HepG2 (cell line): ENCODE results near the gene KAT2A. TPM values are rescaled to one million over a fixed set of nuclear protein-coding genes. Genes with fewer than 3 reads are reported as not detected.
A peak's percentile ranks its signal among the peaks of the same experiment; 100 is the strongest.

Experiments
- ASH2L ChIP-seq: fragments of 300-600, 200-600 bp; sonication (generic); IDR thresholded peaks from 2 replicates; pipeline ENCODE4 v1.7.0; 2017; ENCODE audit warnings: low read depth, mild to moderate bottlenecking, moderate library complexity, mixed read lengths, low read length; ENCODE audit not compliant: insufficient read length
- DPF2 ChIP-seq: sonication (generic); formaldehyde crosslinking; IDR thresholded peaks from 2 replicates; pipeline ENCODE4 v1.4.0; 2020; ENCODE audit warnings: mild to moderate bottlenecking, low read depth, missing genetic modification reagents, borderline replicate concordance
- ETV6 ChIP-seq: sonication (generic); formaldehyde crosslinking; conservative IDR thresholded peaks from 2 replicates; pipeline ENCODE4 v1.4.0; 2020; ENCODE audit warnings: missing genetic modification reagents
- HMG20A ChIP-seq: IDR thresholded peaks from 2 replicates; pipeline ENCODE4 v1.6.1; 2016; ENCODE audit warnings: borderline replicate concordance
- HNRNPK ChIP-seq: fragments of 200-400 bp; formaldehyde crosslinking; IDR thresholded peaks from 2 replicates; pipeline ENCODE4 v1.6.1; 2018; ENCODE audit warnings: low read length, low read depth, moderate library complexity, mild to moderate bottlenecking; ENCODE audit not compliant: poor library complexity, severe bottlenecking
- HOXA5 ChIP-seq: sonication (generic); formaldehyde crosslinking; IDR thresholded peaks from 2 replicates; pipeline ENCODE4 v1.4.0; 2020; ENCODE audit warnings: missing genetic modification reagents
- IRF1 ChIP-seq: sonication (generic); formaldehyde crosslinking; IDR thresholded peaks from 2 replicates; pipeline ENCODE4 v1.4.0; 2020; ENCODE audit warnings: low read depth, mild to moderate bottlenecking, missing genetic modification reagents
- JUN ChIP-seq: sonication (generic); formaldehyde crosslinking; IDR thresholded peaks from 2 replicates; pipeline ENCODE4 v1.4.0; 2020; ENCODE audit warnings: mild to moderate bottlenecking, missing genetic modification reagents
- MLLT10 ChIP-seq: sonication (generic); formaldehyde crosslinking; IDR thresholded peaks from 2 replicates; pipeline ENCODE4 v1.4.0; 2020; ENCODE audit warnings: missing genetic modification reagents
- PAF1 ChIP-seq: IDR thresholded peaks from 2 replicates; pipeline ENCODE4 v1.6.1; 2016; ENCODE audit warnings: missing genetic modification reagents, missing compliant biosample characterization
- POGK ChIP-seq: sonication (generic); formaldehyde crosslinking; conservative IDR thresholded peaks from 2 replicates; pipeline ENCODE4 v1.8.0; 2022; ENCODE audit warnings: mild to moderate bottlenecking, moderate library complexity, missing genetic modification reagents
- SOX6 ChIP-seq, 2 experiments: fragments of 450-650 bp in 1 of 2; sonication (generic) in 1 of 2; formaldehyde crosslinking in 1 of 2; IDR thresholded peaks; 2 replicates each; pipeline versions ENCODE4 v1.4.0 to v1.6.1; 2017 to 2020; ENCODE audit warnings: antibody characterized with exemption in 1 of 2, mild to moderate bottlenecking in 1 of 2, missing genetic modification reagents in 1 of 2
- ZBTB26 ChIP-seq: IDR thresholded peaks from 2 replicates; pipeline ENCODE4 v1.6.1; 2016; ENCODE audit warnings: missing compliant biosample characterization, missing genetic modification reagents, borderline replicate concordance
- ZBTB33 ChIP-seq: sonication (generic); formaldehyde crosslinking; IDR thresholded peaks from 2 replicates; pipeline ENCODE4 v1.4.0; 2020; ENCODE audit warnings: missing genetic modification reagents
- ZBTB37 ChIP-seq: sonication (generic); formaldehyde crosslinking; IDR thresholded peaks from 2 replicates; pipeline ENCODE4 v1.4.0; 2020; ENCODE audit warnings: mild to moderate bottlenecking, missing genetic modification reagents
- ZMYM4 ChIP-seq: sonication (generic); formaldehyde crosslinking; IDR thresholded peaks from 2 replicates; pipeline ENCODE4 v1.8.1; 2023; ENCODE audit warnings: mild to moderate bottlenecking, missing genetic modification reagents
- ZNF674 ChIP-seq: sonication (generic); formaldehyde crosslinking; IDR thresholded peaks from 2 replicates; pipeline ENCODE4 v1.5.0; 2020; ENCODE audit warnings: low read depth, mild to moderate bottlenecking, missing genetic modification reagents
- ZNF724P ChIP-seq: sonication (generic); formaldehyde crosslinking; IDR thresholded peaks from 2 replicates; pipeline ENCODE4 v1.8.0; 2022; ENCODE audit warnings: missing genetic modification reagents, borderline replicate concordance
- ZNF775 ChIP-seq: sonication (generic); formaldehyde crosslinking; IDR thresholded peaks from 2 replicates; pipeline ENCODE4 v1.4.0; 2020; ENCODE audit warnings: missing genetic modification reagents, mild to moderate bottlenecking, moderate library complexity, borderline replicate concordance
- ZNF777 ChIP-seq: sonication (generic); formaldehyde crosslinking; IDR thresholded peaks from 2 replicates; pipeline ENCODE4 v1.4.0; 2020; ENCODE audit warnings: missing genetic modification reagents
- polyA plus RNA-seq, 8 experiments: library from polyadenylated mRNA; depleted of rRNA in 3 of 8; stranded (reverse) in 7 of 8; unstranded in 1 of 8; fragments of >200 nt; fragmentation: Illumina TruSeq in 4 of 8; extraction: Trizol in 4 of 8; gene quantifications; 2 replicates each; pipeline versions ENCODE4 v1.2.1 to v1.2.3, GENCODE V29; 2011 to 2016; ENCODE audit warnings: low read depth in 4 of 8, missing spikeins in 1 of 8, mixed read lengths in 1 of 8; ENCODE audit not compliant: insufficient read depth in 1 of 8
- total RNA-seq, 5 experiments: library from RNA; depleted of rRNA; stranded (reverse); fragments of >200 nt; fragmentation: Illumina TruSeq; extraction: Trizol; gene quantifications; 2 replicates each; pipeline ENCODE4 v1.2.3, GENCODE V29; 2016; ENCODE audit warnings: low read depth in 1 of 5

KAT2A gene
- total and polyA plus RNA-seq, 2 of the 13 experiments (the other 11 are each of a cell fraction or from before 2014, with no cell fraction given): 29.1 to 90.4 TPM

GRCh38 chr17:42087736-42088705 lies 33.1 kb downstream of the KAT2A start (continued):
- TF ChIP-seq HMG20A (peak; percentile 63; the same call in 1 of the 2 replicates), ZBTB37 (CRISPR knock-in tag) (no peak), SOX6 (IDR thresholded peaks at IDR 0.05) (no peak), SOX6 (CRISPR knock-in tag; IDR thresholded peaks at IDR 0.05) (peak; percentile 87), DPF2 (no peak), ETV6 (no peak), ASH2L (peak; percentile 85), ZNF724P (CRISPR knock-in tag) (0 out of 2 replicates have a peak, but pooled peaks have one; percentile 24), ZBTB26 (no peak), HNRNPK (peak; percentile 85), ZMYM4 (CRISPR knock-in tag) (no peak), ZBTB33 (CRISPR knock-in tag) (0 out of 2 replicates have a peak, but pooled peaks have one; percentile 16), JUN (CRISPR knock-in tag) (no peak), ZNF674 (CRISPR knock-in tag) (0 out of 2 replicates have a peak, but pooled peaks have one; percentile 36), MLLT10 (CRISPR knock-in tag) (no peak), PAF1 (CRISPR knock-in tag) (no peak), POGK (CRISPR knock-in tag) (no peak; the same call in 1 of the 2 replicates), ZNF777 (CRISPR knock-in tag) (peak; percentile 51; the same call in 1 of the 2 replicates), ZNF775 (no peak), HOXA5 (peak; percentile 54), IRF1 (CRISPR knock-in tag) (no peak)
